Osteocyte (in vitro differentiated cells): ENCODE measurements around the gene PDE6B. TPM values are rescaled to one million over a fixed set of nuclear protein-coding genes. Genes with fewer than 3 reads are reported as not detected.

Experiments used
- DNase-seq: peaks from one replicate; pipeline ENCODE4 v3.0.0; 2021; ENCODE audit warnings: mixed read lengths; ENCODE audit not compliant: unreplicated experiment; ENCODE audit errors: extremely low spot score
- H3K27ac Mint-ChIP-seq: one replicate; pipeline ENCODE4 v1.8.0; 2021; ENCODE audit warnings: mild to moderate bottlenecking, mixed read lengths; ENCODE audit not compliant: unreplicated experiment
- H3K27me3 Mint-ChIP-seq: one replicate; pipeline ENCODE4 v1.8.0; 2021; ENCODE audit warnings: mixed read lengths; ENCODE audit not compliant: unreplicated experiment
- H3K36me3 Mint-ChIP-seq: one replicate; pipeline ENCODE4 v1.8.0; 2021; ENCODE audit warnings: mixed read lengths; ENCODE audit not compliant: unreplicated experiment
- H3K4me1 Mint-ChIP-seq: one replicate; pipeline ENCODE4 v1.8.0; 2021; ENCODE audit warnings: mixed read lengths; ENCODE audit not compliant: unreplicated experiment
- H3K4me3 Mint-ChIP-seq: one replicate; pipeline ENCODE4 v1.8.0; 2021; ENCODE audit warnings: mild to moderate bottlenecking, moderate library complexity, mixed read lengths; ENCODE audit not compliant: unreplicated experiment
- H3K9me3 Mint-ChIP-seq: one replicate; pipeline ENCODE4 v1.8.0; 2021; ENCODE audit warnings: mixed read lengths; ENCODE audit not compliant: unreplicated experiment
- CTCF ChIP-seq: fragments of 200-600 bp; sonication (generic); IDR thresholded peaks from 2 replicates; pipeline ENCODE4 v1.5.0; 2021; ENCODE audit warnings: antibody characterized with exemption, mild to moderate bottlenecking, moderate library complexity
- total RNA-seq: library from RNA; stranded (reverse); gene quantifications from 2 replicates; pipeline ENCODE4 v1.2.1, GENCODE V29; 2021

The PDE6B gene
- total RNA-seq, 1 donor from 2014 or later, result 1.6 TPM

- no peak for TF ChIP-seq CTCF
- DNase-seq, result no peak
- Mint-ChIP-seq H3K4me1 (no peaks in the 10 kb centered on the region), H3K4me3 (no peak overlapping the region), H3K27me3 (no peaks in the 10 kb centered on the region), H3K36me3 (no peaks in the 10 kb centered on the region), H3K9me3 (no peaks in the 10 kb centered on the region), H3K27ac (no peak overlapping the region)
These were observed 3.0 kb downstream of the PDE6B start for GRCh38 chr4:628311-628741.

- TF ChIP-seq CTCF, result no peak
These were observed 3.7 kb downstream of the PDE6B start for GRCh38 chr4:628821-629635.

GRCh38 chr4:629636-629914 lies 4.2 kb downstream of the PDE6B start:
- no peak for DNase-seq
- no peak overlapping the region for H3K4me3 Mint-ChIP-seq
- no peaks in the 10 kb centered on the region for H3K4me1 Mint-ChIP-seq
- H3K9me3 Mint-ChIP-seq, result no peaks in the 10 kb centered on the region
- TF ChIP-seq CTCF, result no peak
- no peaks in the 10 kb centered on the region for H3K36me3 Mint-ChIP-seq
- no peaks in the 10 kb centered on the region for H3K27me3 Mint-ChIP-seq
- H3K27ac Mint-ChIP-seq, result no peak overlapping the region

More at GRCh38 chr4:628821-629635, 3.7 kb downstream of the PDE6B start:
- DNase-seq, result no peak
- Mint-ChIP-seq H3K36me3 (no peaks in the 10 kb centered on the region), H3K4me1 (no peaks in the 10 kb centered on the region), H3K9me3 (no peaks in the 10 kb centered on the region), H3K27ac (no peak overlapping the region), H3K27me3 (no peaks in the 10 kb centered on the region), H3K4me3 (no peak overlapping the region)

- no peak overlapping the region for H3K27ac Mint-ChIP-seq
- H3K9me3 Mint-ChIP-seq, result no peaks in the 10 kb centered on the region
- no peak for DNase-seq
These were observed 4.7 kb downstream of the PDE6B start for GRCh38 chr4:629915-630641.

More at GRCh38 chr4:629915-630641, 4.7 kb downstream of the PDE6B start:
- Mint-ChIP-seq H3K4me3 (no peak overlapping the region), H3K27me3 (no peaks in the 10 kb centered on the region), H3K36me3 (no peaks in the 10 kb centered on the region), H3K4me1 (no peaks in the 10 kb centered on the region)
- no peak for TF ChIP-seq CTCF
